ENCODE data around the gene MAN1B1. TPM values are rescaled to one million over a fixed set of nuclear protein-coding genes. Genes with fewer than 3 reads are reported as not detected.

MAN1B1 gene
- total RNA-seq, 1 donor from 2014 or later = 34.1 TPM

- TF ChIP-seq POLR2AphosphoS5 (IDR thresholded peaks at IDR 0.05; ENCODE audit: insufficient read depth in 1 of 2, low read depth in 1 of 2) (no peak), POLR2A (IDR thresholded peaks at IDR 0.05) (no peak)
- TF ChIP-seq, protein P1, sequence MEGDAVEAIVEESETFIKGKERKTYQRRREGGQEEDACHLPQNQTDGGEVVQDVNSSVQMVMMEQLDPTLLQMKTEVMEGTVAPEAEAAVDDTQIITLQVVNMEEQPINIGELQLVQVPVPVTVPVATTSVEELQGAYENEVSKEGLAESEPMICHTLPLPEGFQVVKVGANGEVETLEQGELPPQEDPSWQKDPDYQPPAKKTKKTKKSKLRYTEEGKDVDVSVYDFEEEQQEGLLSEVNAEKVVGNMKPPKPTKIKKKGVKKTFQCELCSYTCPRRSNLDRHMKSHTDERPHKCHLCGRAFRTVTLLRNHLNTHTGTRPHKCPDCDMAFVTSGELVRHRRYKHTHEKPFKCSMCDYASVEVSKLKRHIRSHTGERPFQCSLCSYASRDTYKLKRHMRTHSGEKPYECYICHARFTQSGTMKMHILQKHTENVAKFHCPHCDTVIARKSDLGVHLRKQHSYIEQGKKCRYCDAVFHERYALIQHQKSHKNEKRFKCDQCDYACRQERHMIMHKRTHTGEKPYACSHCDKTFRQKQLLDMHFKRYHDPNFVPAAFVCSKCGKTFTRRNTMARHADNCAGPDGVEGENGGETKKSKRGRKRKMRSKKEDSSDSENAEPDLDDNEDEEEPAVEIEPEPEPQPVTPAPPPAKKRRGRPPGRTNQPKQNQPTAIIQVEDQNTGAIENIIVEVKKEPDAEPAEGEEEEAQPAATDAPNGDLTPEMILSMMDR (IDR thresholded peaks at IDR 0.05) = no peak
- Histone ChIP-seq H3K4me1 (no peaks in the 10 kb centered on the region), H3K9me3 (no peaks in the 10 kb centered on the region), H3K27me3 (no peaks in the 10 kb centered on the region), H3K36me3 (no peaks in the 10 kb centered on the region), H3K4me3 (no peak overlapping the region), H3K27ac (no peak overlapping the region)
- intact Hi-C loops (cut with DNase I) = no loop called here
- no peak for DNase-seq (ENCODE audit: extremely low spot score in 2 of 2)
These were observed 61.9 kb downstream of the MAN1B1 start for GRCh38 chr9:137148661-137149060.

- Histone ChIP-seq H3K9me3 (no peaks in the 10 kb centered on the region), H3K27ac (no peak overlapping the region), H3K4me3 (no peak overlapping the region), H3K27me3 (no peaks in the 10 kb centered on the region), H3K36me3 (no peaks in the 10 kb centered on the region), H3K4me1 (no peaks in the 10 kb centered on the region)
- no peak for TF ChIP-seq POLR2A (IDR thresholded peaks at IDR 0.05)
- TF ChIP-seq, protein P1 (IDR thresholded peaks at IDR 0.05) = no peak
- TF ChIP-seq POLR2AphosphoS5 (IDR thresholded peaks at IDR 0.05; ENCODE audit: insufficient read depth in 1 of 2, low read depth in 1 of 2) = no peak
- intact Hi-C loops (cut with DNase I) = no loop called here
- DNase-seq (ENCODE audit: extremely low spot score in 2 of 2) = no peak
These were observed 62.6 kb downstream of the MAN1B1 start for GRCh38 chr9:137149363-137149762.

- intact Hi-C loops (cut with DNase I) = no loop called here
- Histone ChIP-seq H3K27ac (no peak overlapping the region), H3K27me3 (no peaks in the 10 kb centered on the region), H3K4me1 (no peaks in the 10 kb centered on the region), H3K9me3 (no peaks in the 10 kb centered on the region), H3K4me3 (no peak overlapping the region), H3K36me3 (no peaks in the 10 kb centered on the region)
- TF ChIP-seq POLR2A (IDR thresholded peaks at IDR 0.05) (no peak), POLR2AphosphoS5 (IDR thresholded peaks at IDR 0.05; ENCODE audit: insufficient read depth in 1 of 2, low read depth in 1 of 2) (no peak)
- TF ChIP-seq, protein P1 (IDR thresholded peaks at IDR 0.05) = no peak
- DNase-seq (ENCODE audit: extremely low spot score in 2 of 2) = no peak
These were observed 63.3 kb downstream of the MAN1B1 start for GRCh38 chr9:137149942-137150616.

GRCh38 chr9:137150617-137151457 lies 64.1 kb downstream of the MAN1B1 start:
- no peak for DNase-seq (ENCODE audit: extremely low spot score in 2 of 2)
- no peak overlapping the region for H3K4me3 ChIP-seq
- no peaks in the 10 kb centered on the region for H3K9me3 ChIP-seq
- intact Hi-C loops (cut with DNase I) = no loop called here
- no peaks in the 10 kb centered on the region for H3K4me1 ChIP-seq
- H3K27me3 ChIP-seq = no peaks in the 10 kb centered on the region
- H3K27ac ChIP-seq = no peak overlapping the region
- H3K36me3 ChIP-seq = no peaks in the 10 kb centered on the region
- TF ChIP-seq POLR2A (IDR thresholded peaks at IDR 0.05) (no peak), POLR2AphosphoS5 (IDR thresholded peaks at IDR 0.05; ENCODE audit: insufficient read depth in 1 of 2, low read depth in 1 of 2) (no peak)
- TF ChIP-seq, protein P1 (IDR thresholded peaks at IDR 0.05) = no peak
